Progenitor cell of endocrine pancreas (in vitro differentiated cells): ENCODE measurements around the gene VEPH1. TPM values are rescaled to one million over a fixed set of nuclear protein-coding genes. Genes with fewer than 3 reads are reported as not detected.

Experiments used
- DNase-seq: peaks from one replicate; pipeline ENCODE4 v3.0.0; 2021; ENCODE audit warnings: low spot score; ENCODE audit not compliant: unreplicated experiment
- H3K27ac Mint-ChIP-seq: 2 replicates; pipeline ENCODE4 v1.8.0; 2021; ENCODE audit warnings: mild to moderate bottlenecking, moderate library complexity, mixed read lengths
- H3K27me3 Mint-ChIP-seq: 2 replicates; pipeline ENCODE4 v1.8.0; 2021; ENCODE audit warnings: mixed read lengths
- H3K36me3 Mint-ChIP-seq: 2 replicates; pipeline ENCODE4 v1.8.0; 2022; ENCODE audit warnings: mixed read lengths; ENCODE audit not compliant: insufficient read depth
- H3K4me1 Mint-ChIP-seq: 2 replicates; pipeline ENCODE4 v1.8.0; 2021; ENCODE audit warnings: low read depth, mixed read lengths
- H3K4me3 Mint-ChIP-seq: 2 replicates; pipeline ENCODE4 v1.8.0; 2021; ENCODE audit warnings: low read depth, mild to moderate bottlenecking, moderate library complexity, mixed read lengths
- H3K9me3 Mint-ChIP-seq: 2 replicates; pipeline ENCODE4 v1.8.0; 2021; ENCODE audit warnings: low read depth, mixed read lengths
- CTCF ChIP-seq: fragments of 200-600 bp; sonication (generic); IDR thresholded peaks from one replicate; pipeline ENCODE4 v1.5.0; 2021; ENCODE audit warnings: antibody characterized with exemption, mild to moderate bottlenecking; ENCODE audit not compliant: unreplicated experiment
- total RNA-seq: library from RNA; stranded (reverse); gene quantifications from 2 replicates; pipeline ENCODE4 v1.2.1, GENCODE V29; 2021

Gene VEPH1
- total RNA-seq, 1 donor from 2014 or later, result 12.3 TPM

GRCh38 chr3:157259825-157260224 is 243.4 kb downstream of the VEPH1 start:
- H3K9me3 Mint-ChIP-seq, result peaks cover 3% of the 10 kb centered on the region
- H3K27ac Mint-ChIP-seq, result no peak overlapping the region
- H3K4me1 Mint-ChIP-seq, result peaks cover 3% of the 10 kb centered on the region
- no peak for DNase-seq
- H3K36me3 Mint-ChIP-seq, result peaks cover 1% of the 10 kb centered on the region
- no peaks in the 10 kb centered on the region for H3K27me3 Mint-ChIP-seq
- TF ChIP-seq CTCF, result no peak
- no peak overlapping the region for H3K4me3 Mint-ChIP-seq

- no peak for TF ChIP-seq CTCF
- DNase-seq, result no peak
- H3K27me3 Mint-ChIP-seq, result no peaks in the 10 kb centered on the region
- no peak overlapping the region for H3K4me3 Mint-ChIP-seq
- H3K36me3 Mint-ChIP-seq, result peaks cover 1% of the 10 kb centered on the region
- peaks cover 10% of the 10 kb centered on the region for H3K9me3 Mint-ChIP-seq
- H3K27ac Mint-ChIP-seq, result no peak overlapping the region
- H3K4me1 Mint-ChIP-seq, result peaks cover 3% of the 10 kb centered on the region
These were observed 246.1 kb downstream of the VEPH1 start for GRCh38 chr3:157257101-157257500.

GRCh38 chr3:157255797-157256196 is 247.4 kb downstream of the VEPH1 start:
- TF ChIP-seq CTCF, result no peak
- Mint-ChIP-seq H3K36me3 (peaks cover 1% of the 10 kb centered on the region), H3K9me3 (peaks cover 10% of the 10 kb centered on the region), H3K4me3 (no peak overlapping the region), H3K27me3 (no peaks in the 10 kb centered on the region), H3K27ac (no peak overlapping the region), H3K4me1 (peaks cover 3% of the 10 kb centered on the region)
- no peak for DNase-seq

- Mint-ChIP-seq H3K9me3 (peaks cover 14% of the 10 kb centered on the region), H3K4me1 (peaks cover 3% of the 10 kb centered on the region), H3K4me3 (no peak overlapping the region), H3K36me3 (peaks cover 1% of the 10 kb centered on the region), H3K27me3 (no peaks in the 10 kb centered on the region), H3K27ac (no peak overlapping the region)
- TF ChIP-seq CTCF, result no peak
- DNase-seq, result no peak
These were observed 251.5 kb downstream of the VEPH1 start for GRCh38 chr3:157251685-157252084.

GRCh38 chr3:157249606-157250005 is 253.6 kb downstream of the VEPH1 start:
- Mint-ChIP-seq H3K27ac (no peak overlapping the region), H3K4me1 (peaks cover 3% of the 10 kb centered on the region), H3K27me3 (no peaks in the 10 kb centered on the region), H3K36me3 (no peaks in the 10 kb centered on the region), H3K9me3 (peaks cover 11% of the 10 kb centered on the region), H3K4me3 (no peak overlapping the region)
- no peak for DNase-seq
- TF ChIP-seq CTCF, result no peak
